ENCODE measurements around the gene TNNC1. TPM values are rescaled to one million over a fixed set of nuclear protein-coding genes. Genes with fewer than 3 reads are reported as not detected.

Gene TNNC1
- total RNA-seq, 4 donors from 2014 or later = 5,017 to 11,453 (median 7,253) TPM

- in situ Hi-C loops (cut with MboI; ENCODE audit: low sequenced_read_pairs in 4 of 4) (no loop called here), intact Hi-C loops (cut with DNase I; ENCODE audit: low total_unique reads) (loop anchor here (1.0 kb wide), 1 partner anchor 19 kb away; no protein-coding TSS in a partner anchor)
- no peaks in the 10 kb centered on the region for H3K9me3 ChIP-seq
- no peaks in the 10 kb centered on the region for H3K27me3 ChIP-seq
- H3K27ac ChIP-seq = peak overlapping the region; percentile 94 to 99 (median 97)
- ATAC-seq (no peak), DNase-seq (no peak)
- peaks cover 22 to 45% of the 10 kb centered on the region in 2 donors for H3K4me1 ChIP-seq
- no peak overlapping the region for H3K4me3 ChIP-seq
- TF ChIP-seq POLR2A (IDR thresholded peaks at IDR 0.05) (no peak), CTCF (IDR thresholded peaks at IDR 0.05 in 4 of 5, conservative IDR thresholded peaks at IDR 0.05 in 1 of 5) (no peak)
- H3K36me3 ChIP-seq = no peaks in the 10 kb centered on the region
These were observed 6.1 kb downstream of the TNNC1 start for GRCh38 chr3:52447512-52448355.

GRCh38 chr3:52446631-52447511 is 7.0 kb downstream of the TNNC1 start:
- in situ Hi-C loops (cut with MboI; ENCODE audit: low sequenced_read_pairs in 4 of 4) (no loop called here), intact Hi-C loops (cut with DNase I; ENCODE audit: low total_unique reads) (loop anchor here (1.0 kb wide), 1 partner anchor 19 kb away; no protein-coding TSS in a partner anchor)
- ATAC-seq (peak; percentile 20 to 40), DNase-seq (peak in 1 of 2 donors; percentile 70)
- H3K27me3 ChIP-seq = no peaks in the 10 kb centered on the region
- H3K27ac ChIP-seq = peak overlapping the region; percentile 94 to 99 (median 97)
- no peak overlapping the region for H3K4me3 ChIP-seq
- TF ChIP-seq POLR2A (IDR thresholded peaks at IDR 0.05) (no peak), CTCF (IDR thresholded peaks at IDR 0.05 in 4 of 5, conservative IDR thresholded peaks at IDR 0.05 in 1 of 5) (peak; percentile 99 to 100 (median 100))
- H3K4me1 ChIP-seq = peaks cover 15 to 45% of the 10 kb centered on the region in 2 donors
- no peaks in the 10 kb centered on the region for H3K36me3 ChIP-seq
- H3K9me3 ChIP-seq = no peaks in the 10 kb centered on the region

GRCh38 chr3:52446042-52446441 is 7.8 kb downstream of the TNNC1 start:
- intact Hi-C loops (cut with DNase I; ENCODE audit: low total_unique reads) = no loop called here
- TF ChIP-seq CTCF (IDR thresholded peaks at IDR 0.05 in 4 of 5, conservative IDR thresholded peaks at IDR 0.05 in 1 of 5) (no peak), POLR2A (IDR thresholded peaks at IDR 0.05) (no peak)
- no peak for ATAC-seq
- no peak for DNase-seq
- Histone ChIP-seq H3K4me1 (peaks cover 13 to 37% of the 10 kb centered on the region in 2 donors), H3K9me3 (no peaks in the 10 kb centered on the region), H3K4me3 (no peak overlapping the region), H3K27me3 (no peaks in the 10 kb centered on the region), H3K27ac (peak overlapping the region; percentile 94 to 99 (median 97)), H3K36me3 (no peaks in the 10 kb centered on the region)
- in situ Hi-C loops (cut with MboI; ENCODE audit: low sequenced_read_pairs in 4 of 4) = no loop called here

- peak within 1 kb of the TSS; percentile 6 to 45 (median 34) for H3K4me3 ChIP-seq
- in situ Hi-C loops (cut with MboI; ENCODE audit: low sequenced_read_pairs in 4 of 4) = no loop called here
- ATAC-seq (peak; percentile 29 to 55), DNase-seq (peak in 1 of 2 donors; percentile 78)
- no peaks in the 10 kb centered on the region for H3K27me3 ChIP-seq
- intact Hi-C loops (cut with DNase I; ENCODE audit: low total_unique reads) = no loop called here
- peak within 1 kb of the TSS; percentile 94 to 99 (median 97) for H3K27ac ChIP-seq
- TF ChIP-seq POLR2A (IDR thresholded peaks at IDR 0.05) = peak; percentile 29 to 60
- TF ChIP-seq CTCF (IDR thresholded peaks at IDR 0.05 in 4 of 5, conservative IDR thresholded peaks at IDR 0.05 in 1 of 5) = peak; percentile 58 to 77 (median 73)
- H3K9me3 ChIP-seq = no peaks in the 10 kb centered on the region
- no peaks in the 10 kb centered on the region for H3K36me3 ChIP-seq
- peaks cover 9 to 28% of the 10 kb centered on the region in 2 donors for H3K4me1 ChIP-seq
These were observed 8.7 kb downstream of the TNNC1 start, which contains the start of gene SEMA3G for GRCh38 chr3:52444860-52445793. Gene SEMA3G, minus strand, starts transcription at chr3:52445103. Its CDS starts 76 bp downstream, at chr3:52445027.
